ENCODE measurements around the gene PFKFB3. TPM values are rescaled to one million over a fixed set of nuclear protein-coding genes. Genes with fewer than 3 reads are reported as not detected.

Gene PFKFB3
- polyA plus RNA-seq, 3 donors, result 12.2 to 101 (median 15.8) TPM

- H2AFZ ChIP-seq (ENCODE audit: insufficient read depth, low read depth, low read length, poor library complexity, severe bottlenecking), result no peak overlapping the region
- H3K4me3 ChIP-seq (replicated peaks in 1 of 3; ENCODE audit: low read depth in 2 of 3, low read length in 3 of 3), result no peak overlapping the region
- peak overlapping the region; percentile 77 for H3K9ac ChIP-seq (ENCODE audit: insufficient read depth, low read length, poor library complexity, severe bottlenecking)
- intact Hi-C loops (cut with micrococcal nuclease), result loop anchor here in 1 of 2 donors (5.0 to 10.0 kb wide), 2 partner anchors 37 to 911 kb away; no protein-coding TSS in a partner anchor
- peaks cover 3 to 14% of the 10 kb centered on the region in 2 donors for H3K36me3 Mint-ChIP-seq
- H3K4me2 ChIP-seq (replicated peaks; ENCODE audit: extremely low read depth, low read length, poor library complexity, severe bottlenecking), result no peak overlapping the region
- H3K4me3 Mint-ChIP-seq, result no peak overlapping the region
- peaks cover 39 to 45% of the 10 kb centered on the region in 2 donors for H3K4me1 ChIP-seq (ENCODE audit: control insufficient read depth in 1 of 2, insufficient read depth in 2 of 2, low read length in 2 of 2)
- H4K20me1 ChIP-seq (ENCODE audit: insufficient read depth, low read length), result no peaks in the 10 kb centered on the region
- no peaks in the 10 kb centered on the region for H3K79me2 ChIP-seq (ENCODE audit: insufficient read depth, low read length)
- peaks cover 1 to 10% (median 7%) of the 10 kb centered on the region in 3 donors for H3K27me3 Mint-ChIP-seq (ENCODE audit: low read depth in 3 of 3)
- H3K4me1 Mint-ChIP-seq, result peaks cover 53% of the 10 kb centered on the region
- H3K27me3 ChIP-seq (ENCODE audit: control insufficient read depth in 2 of 2, insufficient read depth in 2 of 2, low read length in 2 of 2), result no peaks in the 10 kb centered on the region
- H3K27ac Mint-ChIP-seq, result peak overlapping the region; percentile 97 to 100 (median 99)
- peak; percentile 62 to 87 (median 87) for DNase-seq
- peak overlapping the region; percentile 96 to 98 for H3K27ac ChIP-seq (ENCODE audit: low read depth in 1 of 2, low read length in 2 of 2)
- TF ChIP-seq, protein P1, sequence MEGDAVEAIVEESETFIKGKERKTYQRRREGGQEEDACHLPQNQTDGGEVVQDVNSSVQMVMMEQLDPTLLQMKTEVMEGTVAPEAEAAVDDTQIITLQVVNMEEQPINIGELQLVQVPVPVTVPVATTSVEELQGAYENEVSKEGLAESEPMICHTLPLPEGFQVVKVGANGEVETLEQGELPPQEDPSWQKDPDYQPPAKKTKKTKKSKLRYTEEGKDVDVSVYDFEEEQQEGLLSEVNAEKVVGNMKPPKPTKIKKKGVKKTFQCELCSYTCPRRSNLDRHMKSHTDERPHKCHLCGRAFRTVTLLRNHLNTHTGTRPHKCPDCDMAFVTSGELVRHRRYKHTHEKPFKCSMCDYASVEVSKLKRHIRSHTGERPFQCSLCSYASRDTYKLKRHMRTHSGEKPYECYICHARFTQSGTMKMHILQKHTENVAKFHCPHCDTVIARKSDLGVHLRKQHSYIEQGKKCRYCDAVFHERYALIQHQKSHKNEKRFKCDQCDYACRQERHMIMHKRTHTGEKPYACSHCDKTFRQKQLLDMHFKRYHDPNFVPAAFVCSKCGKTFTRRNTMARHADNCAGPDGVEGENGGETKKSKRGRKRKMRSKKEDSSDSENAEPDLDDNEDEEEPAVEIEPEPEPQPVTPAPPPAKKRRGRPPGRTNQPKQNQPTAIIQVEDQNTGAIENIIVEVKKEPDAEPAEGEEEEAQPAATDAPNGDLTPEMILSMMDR (IDR thresholded peaks at IDR 0.05), result no peak
- WGBS (ENCODE audit: insufficient coverage), result no CpG with 5 or more reads among the region's 4 CpGs
- peaks cover 2 to 10% (median 7%) of the 10 kb centered on the region in 7 donors for H3K9me3 Mint-ChIP-seq
- peaks cover 0 to 3% of the 10 kb centered on the region in 2 donors for H3K9me3 ChIP-seq (replicated peaks in 1 of 2; ENCODE audit: control insufficient read depth in 1 of 2, insufficient read depth in 1 of 2, low read length in 2 of 2)
- no peaks in the 10 kb centered on the region for H3K36me3 ChIP-seq (replicated peaks in 1 of 2; ENCODE audit: control insufficient read depth in 1 of 2, insufficient read depth in 2 of 2, low read length in 2 of 2)
Measured at GRCh38 chr10:6274040-6274439, 71.3 kb downstream of the PFKFB3 start.

- WGBS (ENCODE audit: insufficient coverage), result 100% methylated on average over 2 of the region's 7 CpGs
- H3K27ac ChIP-seq (ENCODE audit: low read depth in 1 of 2, low read length in 2 of 2), result peak overlapping the region; percentile 96 to 98
- H2AFZ ChIP-seq (ENCODE audit: insufficient read depth, low read depth, low read length, poor library complexity, severe bottlenecking), result no peak overlapping the region
- peak overlapping the region; percentile 97 to 100 (median 99) for H3K27ac Mint-ChIP-seq
- H3K79me2 ChIP-seq (ENCODE audit: insufficient read depth, low read length), result no peaks in the 10 kb centered on the region
- no peaks in the 10 kb centered on the region for H4K20me1 ChIP-seq (ENCODE audit: insufficient read depth, low read length)
- H3K4me1 Mint-ChIP-seq, result peaks cover 50% of the 10 kb centered on the region
- peaks cover 3 to 14% of the 10 kb centered on the region in 2 donors for H3K36me3 Mint-ChIP-seq
- peak overlapping the region; percentile 25 for H3K4me2 ChIP-seq (replicated peaks; ENCODE audit: extremely low read depth, low read length, poor library complexity, severe bottlenecking)
- TF ChIP-seq, protein P1 (IDR thresholded peaks at IDR 0.05), result no peak
- peaks cover 0 to 3% of the 10 kb centered on the region in 2 donors for H3K9me3 ChIP-seq (replicated peaks in 1 of 2; ENCODE audit: control insufficient read depth in 1 of 2, insufficient read depth in 1 of 2, low read length in 2 of 2)
- H3K27me3 ChIP-seq (ENCODE audit: control insufficient read depth in 2 of 2, insufficient read depth in 2 of 2, low read length in 2 of 2), result no peaks in the 10 kb centered on the region
- H3K9me3 Mint-ChIP-seq, result peaks cover 2 to 10% (median 7%) of the 10 kb centered on the region in 7 donors
- peaks cover 1 to 10% (median 6%) of the 10 kb centered on the region in 3 donors for H3K27me3 Mint-ChIP-seq (ENCODE audit: low read depth in 3 of 3)
- intact Hi-C loops (cut with micrococcal nuclease), result loop anchor here in 1 of 2 donors (5.0 to 10.0 kb wide), 2 partner anchors 37 to 910 kb away; no protein-coding TSS in a partner anchor
- no peaks in the 10 kb centered on the region for H3K36me3 ChIP-seq (replicated peaks in 1 of 2; ENCODE audit: control insufficient read depth in 1 of 2, insufficient read depth in 2 of 2, low read length in 2 of 2)
- peak overlapping the region; percentile 77 for H3K9ac ChIP-seq (ENCODE audit: insufficient read depth, low read length, poor library complexity, severe bottlenecking)
- no peak overlapping the region for H3K4me3 ChIP-seq (replicated peaks in 1 of 3; ENCODE audit: low read depth in 2 of 3, low read length in 3 of 3)
- H3K4me1 ChIP-seq (ENCODE audit: control insufficient read depth in 1 of 2, insufficient read depth in 2 of 2, low read length in 2 of 2), result peaks cover 35 to 41% of the 10 kb centered on the region in 2 donors
- H3K4me3 Mint-ChIP-seq, result no peak overlapping the region
- DNase-seq, result peak in 2 of 3 donors; percentile 28 to 59
Measured at GRCh38 chr10:6274484-6274883, 71.8 kb downstream of the PFKFB3 start.
